HepG2 (cell line): ENCODE results near the gene RPP25L. TPM values are rescaled to one million over a fixed set of nuclear protein-coding genes. Genes with fewer than 3 reads are reported as not detected.

Experiments
- ATAC-seq: fragments of 200-7000 bp; cut with Tn5 transposase; 3 replicates; pipeline ENCODE4 v1.9.1; 2020; ENCODE audit warnings: mild to moderate bottlenecking, moderate library complexity
- BruUV-seq: library from RNA; stranded (reverse); fragments of 400-500 nt; replicated peaks from 2 replicates; lab custom pipeline; 2021; lab: Mats Ljungman, UMichigan
- CTCF ChIA-PET: fragments of 300-600 bp; formaldehyde crosslinking; extraction: SDS; loops from one replicate; lab custom pipeline; 2021; ENCODE audit warnings: low total read pairs, inconsistent platforms, low intra/inter-chr PET ratio; lab: Yijun Ruan, JAX
- POLR2A ChIA-PET: fragments of 350-600 bp; sonication (Branson Sonifier 250); formaldehyde crosslinking; loops from one replicate; lab custom pipeline; 2020; ENCODE audit warnings: antibody characterized with exemption, inconsistent platforms; lab: Yijun Ruan, JAX
- DNase-seq: peaks from one replicate; pipeline ENCODE4 v3.0.0-alpha.2; 2015; ENCODE audit warnings: low spot score
- FAIRE-seq: peaks from 3 replicates; lab custom pipeline; 2011; peaks lifted over from hg19 to GRCh38; lab: Jason Lieb, UNC
- H2AFZ ChIP-seq: one replicate; pipeline ENCODE4 v1.6.1; 2011; ENCODE audit warnings: low read length, inconsistent platforms
- H3K27ac ChIP-seq: fragments of 300-600 bp; 3 replicates; pipeline ENCODE4 v1.8.0; 2011; ENCODE audit warnings: mixed run types, mild to moderate bottlenecking, mixed read lengths, low read length, inconsistent platforms; ENCODE audit not compliant: insufficient read depth; ENCODE audit errors: extremely low read length
- H3K27me3 ChIP-seq, 2 experiments: fragments of 200-600 bp in 1 of 2; 2 replicates in 1 of 2; 3 replicates in 1 of 2; pipeline versions ENCODE4 v1.6.0 to v1.8.0; 2011; ENCODE audit warnings: low read length in 2 of 2, mild to moderate bottlenecking in 2 of 2, moderate library complexity in 2 of 2, inconsistent platforms in 1 of 2; ENCODE audit not compliant: insufficient read depth in 2 of 2, control insufficient read depth in 1 of 2
- H3K36me3 ChIP-seq, 2 experiments: fragments of 200-600 bp in 1 of 2; replicated peaks in 1 of 2; 2 replicates in 1 of 2; 3 replicates in 1 of 2; pipeline versions ENCODE4 v1.5.1 to v1.8.0; 2011; ENCODE audit warnings: low read length in 2 of 2, inconsistent platforms in 1 of 2; ENCODE audit not compliant: insufficient read depth in 2 of 2, control insufficient read depth in 1 of 2
- H3K4me1 ChIP-seq: 2 replicates; pipeline ENCODE4 v1.5.1; 2012; ENCODE audit warnings: low read length, inconsistent platforms; ENCODE audit not compliant: insufficient read depth
- H3K4me2 ChIP-seq: 2 replicates; pipeline ENCODE4 v1.6.0; 2011; ENCODE audit warnings: low read depth, low read length, inconsistent platforms
- H3K4me3 ChIP-seq, 3 experiments: fragments of 200-600 bp in 1 of 3; sonication (generic), shearing (Covaris generic) in 1 of 3; replicated peaks in 1 of 3; 2 replicates each; pipeline ENCODE4 v1.5.1; 2011 to 2016; ENCODE audit warnings: low read length in 3 of 3, inconsistent platforms in 2 of 3, low read depth in 2 of 3, mild to moderate bottlenecking in 2 of 3, control low read depth in 1 of 3, mixed read lengths in 1 of 3; ENCODE audit not compliant: insufficient read depth in 1 of 3
- H3K79me2 ChIP-seq: one replicate; pipeline ENCODE4 v1.6.1; 2011; ENCODE audit warnings: low read length, inconsistent platforms; ENCODE audit not compliant: insufficient read depth
- H3K9ac ChIP-seq: 2 replicates; pipeline ENCODE4 v1.6.0; 2011; ENCODE audit warnings: mild to moderate bottlenecking, low read depth, low read length, inconsistent platforms; ENCODE audit not compliant: insufficient read depth
- H3K9me3 ChIP-seq: 2 replicates; pipeline ENCODE4 v1.5.1; 2012; ENCODE audit warnings: mild to moderate bottlenecking, low read length
- H4K20me1 ChIP-seq: 2 replicates; pipeline ENCODE4 v1.6.0; 2011; ENCODE audit warnings: inconsistent platforms, mild to moderate bottlenecking, low read length, moderate library complexity; ENCODE audit not compliant: insufficient read depth
- ATF6 ChIP-seq: sonication (generic); formaldehyde crosslinking; conservative IDR thresholded peaks from 2 replicates; pipeline ENCODE4 v1.4.0; 2020; ENCODE audit warnings: missing genetic modification reagents
- HNF4G ChIP-seq, 2 experiments: sonication (generic) in 1 of 2; formaldehyde crosslinking in 1 of 2; IDR thresholded peaks; 2 replicates each; pipeline versions ENCODE4 v1.4.0 to v1.6.1; 2011 to 2020; ENCODE audit warnings: borderline replicate concordance in 2 of 2, low read depth in 2 of 2, mild to moderate bottlenecking in 2 of 2, low read length in 1 of 2, missing genetic modification reagents in 1 of 2, moderate library complexity in 1 of 2
- IKZF5 ChIP-seq: IDR thresholded peaks from 2 replicates; pipeline ENCODE4 v1.6.1; 2018; ENCODE audit warnings: missing genetic modification reagents, mild to moderate bottlenecking, missing compliant biosample characterization
- IRF2 ChIP-seq: IDR thresholded peaks from 2 replicates; pipeline ENCODE4 v1.6.1; 2018; ENCODE audit warnings: missing genetic modification reagents, missing compliant biosample characterization
- PTBP1 ChIP-seq: fragments of 200-400 bp; formaldehyde crosslinking; IDR thresholded peaks from 2 replicates; pipeline ENCODE4 v1.6.1; 2018; ENCODE audit warnings: low read length, low read depth; ENCODE audit not compliant: poor library complexity, severe bottlenecking
- SIN3A ChIP-seq: IDR thresholded peaks from 2 replicates; pipeline ENCODE4 v1.6.1; 2011; ENCODE audit warnings: low read depth, mild to moderate bottlenecking, control low read depth, low read length, borderline replicate concordance
- TMF1 ChIP-seq: sonication (generic); formaldehyde crosslinking; IDR thresholded peaks from 2 replicates; pipeline ENCODE4 v1.8.1; 2022; ENCODE audit warnings: low read depth, missing genetic modification reagents
- ZBTB33 ChIP-seq: sonication (generic); formaldehyde crosslinking; IDR thresholded peaks from 2 replicates; pipeline ENCODE4 v1.4.0; 2020; ENCODE audit warnings: missing genetic modification reagents
- ZMYM4 ChIP-seq: sonication (generic); formaldehyde crosslinking; IDR thresholded peaks from 2 replicates; pipeline ENCODE4 v1.8.1; 2023; ENCODE audit warnings: mild to moderate bottlenecking, missing genetic modification reagents
- ZNF329 ChIP-seq: sonication (generic); formaldehyde crosslinking; IDR thresholded peaks from 2 replicates; pipeline ENCODE4 v1.9.0; 2021; ENCODE audit warnings: low read depth, mild to moderate bottlenecking, missing genetic modification reagents
- ZNF670 ChIP-seq: sonication (generic); formaldehyde crosslinking; IDR thresholded peaks from 2 replicates; pipeline ENCODE4 v1.8.0; 2022; ENCODE audit warnings: mild to moderate bottlenecking, missing genetic modification reagents, borderline replicate concordance
- ZSCAN12 ChIP-seq: sonication (generic); formaldehyde crosslinking; IDR thresholded peaks from 2 replicates; pipeline ENCODE4 v1.9.0; 2021; ENCODE audit warnings: mild to moderate bottlenecking, missing genetic modification reagents
- WGBS: methylation state at CpG from one replicate; pipeline ENCODE4 v1.1.6; 2017; ENCODE audit warnings: low lambda C conversion rate; 5-methylcytosine and 5-hydroxymethylcytosine counted together
- in situ Hi-C: cut with HindIII; loops from 2 replicates; pipeline ENCODE4 v1.10.0; 2017; ENCODE audit warnings: low pct_unique_long_range_greater_than_20kb; ENCODE audit not compliant: extremely low pct_ligation_motif_present
- intact Hi-C: fragments of 100-400 bp; cut with micrococcal nuclease; formaldehyde crosslinking; loops from one replicate; pipeline ENCODE4 v1.10.0; 2022; ENCODE audit not compliant: unreplicated experiment
- polyA plus RNA-seq, 8 experiments: library from polyadenylated mRNA; depleted of rRNA in 3 of 8; stranded (reverse) in 7 of 8; unstranded in 1 of 8; fragments of >200 nt; fragmentation: Illumina TruSeq in 4 of 8; extraction: Trizol in 4 of 8; gene quantifications; 2 replicates each; pipeline versions ENCODE4 v1.2.1 to v1.2.3, GENCODE V29; 2011 to 2016; ENCODE audit warnings: low read depth in 4 of 8, missing spikeins in 1 of 8, mixed read lengths in 1 of 8; ENCODE audit not compliant: insufficient read depth in 1 of 8
- total RNA-seq, 5 experiments: library from RNA; depleted of rRNA; stranded (reverse); fragments of >200 nt; fragmentation: Illumina TruSeq; extraction: Trizol; gene quantifications; 2 replicates each; pipeline ENCODE4 v1.2.3, GENCODE V29; 2016; ENCODE audit warnings: low read depth in 1 of 5

RPP25L gene
- total and polyA plus RNA-seq, 2 of the 13 experiments (the other 11 are each of a cell fraction or from before 2014, with no cell fraction given) = 24.5 to 27.3 TPM

- POLR2A ChIA-PET = no interaction called here
- intact Hi-C loops = no loop called here
- FAIRE-seq = no peak
These were observed 26.9 kb downstream of the RPP25L start for GRCh38 chr9:34584970-34585369.

More at GRCh38 chr9:34584970-34585369, 26.9 kb downstream of the RPP25L start:
- Histone ChIP-seq H2AFZ (no peak overlapping the region), H3K79me2 (no peaks in the 10 kb centered on the region), H3K9ac (no peak overlapping the region), H3K4me1 (no peaks in the 10 kb centered on the region), H4K20me1 (no peaks in the 10 kb centered on the region), H3K27ac (no peak overlapping the region), H3K27me3 (peaks cover 12 to 82% of the 10 kb centered on the region in 2 experiments), H3K4me2 (no peak overlapping the region), H3K36me3 (no peaks in the 10 kb centered on the region), H3K9me3 (no peaks in the 10 kb centered on the region), H3K4me3 (no peak overlapping the region)
- no TSS peak for BruUV-seq
- CTCF ChIA-PET = no interaction called here
- WGBS = 4% methylated on average over 3 of the region's 5 CpGs
- ATAC-seq (no peak), DNase-seq (no peak)
- TF ChIP-seq HNF4G (IDR thresholded peaks at IDR 0.05; ENCODE audit: borderline replicate concordance, low read depth, low read length) (no peak), HNF4G (CRISPR knock-in tag; IDR thresholded peaks at IDR 0.05; ENCODE audit: borderline replicate concordance, low read depth) (no peak), ZNF670 (CRISPR knock-in tag) (no peak), PTBP1 (no peak), ZBTB33 (CRISPR knock-in tag) (no peak), IRF2 (CRISPR knock-in tag) (no peak), ZNF329 (CRISPR knock-in tag) (no peak), ZMYM4 (CRISPR knock-in tag) (no peak), ATF6 (CRISPR knock-in tag) (no peak), SIN3A (no peak), ZSCAN12 (no peak), TMF1 (CRISPR knock-in tag) (no peak), IKZF5 (CRISPR knock-in tag) (no peak)
- in situ Hi-C loops = no loop called here
